Astrocyte of the spinal cord (primary cell): ENCODE results near the gene SHROOM3.
A peak's percentile ranks its signal among the peaks of the same experiment; 100 is the strongest.

Source experiments
- DNase-seq: peaks from one replicate; pipeline ENCODE4 v3.0.0; 2011; ENCODE audit warnings: low read depth, low spot score
- H3K4me3 ChIP-seq: 2 replicates; pipeline ENCODE4 v1.5.1; 2011; ENCODE audit warnings: low read depth, mild to moderate bottlenecking, low read length, moderate library complexity
- in situ Hi-C: cut with HindIII; loops from 2 replicates; pipeline ENCODE4 v1.10.0; 2017; ENCODE audit warnings: low sequenced_read_pairs
- TF ChIP-seq, protein P1 (sequence below): IDR thresholded peaks from 2 replicates; pipeline ENCODE4 v1.5.1; 2012; ENCODE audit warnings: low read depth, mild to moderate bottlenecking, low read length, inconsistent platforms

SHROOM3 gene

DNA sequence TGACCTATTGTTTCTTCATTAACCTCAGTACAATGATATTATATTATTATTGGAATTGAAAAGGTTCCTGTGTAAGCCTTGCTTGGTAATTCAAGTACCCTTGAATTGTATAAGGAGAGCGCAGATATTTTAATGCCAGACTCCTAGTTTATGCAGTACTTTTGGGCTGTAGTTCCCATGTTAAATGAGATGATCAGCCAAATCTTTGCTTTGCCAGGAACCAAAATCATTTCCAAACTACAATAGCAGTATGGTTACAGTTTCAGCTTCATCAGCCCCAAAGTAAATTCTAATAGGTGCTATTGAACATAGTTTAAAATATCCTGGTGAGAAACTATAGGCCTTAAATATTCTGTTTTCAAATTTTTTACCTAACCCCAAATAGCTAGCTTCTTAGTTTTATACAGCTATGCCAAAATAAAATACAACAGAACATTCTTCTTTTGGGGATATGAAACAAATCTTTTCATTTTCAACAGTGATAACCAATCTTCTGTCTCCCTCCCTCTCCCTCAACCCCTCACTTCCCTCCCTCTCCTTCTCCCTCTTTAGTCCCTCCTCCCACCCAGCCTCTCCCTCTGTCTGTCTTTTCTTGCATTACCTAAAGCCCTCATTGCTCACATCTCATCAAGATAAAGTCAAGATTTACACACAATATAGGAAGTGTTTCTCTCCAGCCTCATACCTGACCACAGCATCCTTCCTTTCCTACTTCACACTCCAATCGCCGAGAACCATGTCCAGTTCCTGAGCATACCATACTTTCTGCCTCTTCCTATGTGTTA lies 190.1 kb downstream of the SHROOM3 start:
- no peak overlapping the region for H3K4me3 ChIP-seq
- TF ChIP-seq, protein P1, sequence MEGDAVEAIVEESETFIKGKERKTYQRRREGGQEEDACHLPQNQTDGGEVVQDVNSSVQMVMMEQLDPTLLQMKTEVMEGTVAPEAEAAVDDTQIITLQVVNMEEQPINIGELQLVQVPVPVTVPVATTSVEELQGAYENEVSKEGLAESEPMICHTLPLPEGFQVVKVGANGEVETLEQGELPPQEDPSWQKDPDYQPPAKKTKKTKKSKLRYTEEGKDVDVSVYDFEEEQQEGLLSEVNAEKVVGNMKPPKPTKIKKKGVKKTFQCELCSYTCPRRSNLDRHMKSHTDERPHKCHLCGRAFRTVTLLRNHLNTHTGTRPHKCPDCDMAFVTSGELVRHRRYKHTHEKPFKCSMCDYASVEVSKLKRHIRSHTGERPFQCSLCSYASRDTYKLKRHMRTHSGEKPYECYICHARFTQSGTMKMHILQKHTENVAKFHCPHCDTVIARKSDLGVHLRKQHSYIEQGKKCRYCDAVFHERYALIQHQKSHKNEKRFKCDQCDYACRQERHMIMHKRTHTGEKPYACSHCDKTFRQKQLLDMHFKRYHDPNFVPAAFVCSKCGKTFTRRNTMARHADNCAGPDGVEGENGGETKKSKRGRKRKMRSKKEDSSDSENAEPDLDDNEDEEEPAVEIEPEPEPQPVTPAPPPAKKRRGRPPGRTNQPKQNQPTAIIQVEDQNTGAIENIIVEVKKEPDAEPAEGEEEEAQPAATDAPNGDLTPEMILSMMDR: no peak
- in situ Hi-C loops: no loop called here
- DNase-seq: no peak

DNA sequence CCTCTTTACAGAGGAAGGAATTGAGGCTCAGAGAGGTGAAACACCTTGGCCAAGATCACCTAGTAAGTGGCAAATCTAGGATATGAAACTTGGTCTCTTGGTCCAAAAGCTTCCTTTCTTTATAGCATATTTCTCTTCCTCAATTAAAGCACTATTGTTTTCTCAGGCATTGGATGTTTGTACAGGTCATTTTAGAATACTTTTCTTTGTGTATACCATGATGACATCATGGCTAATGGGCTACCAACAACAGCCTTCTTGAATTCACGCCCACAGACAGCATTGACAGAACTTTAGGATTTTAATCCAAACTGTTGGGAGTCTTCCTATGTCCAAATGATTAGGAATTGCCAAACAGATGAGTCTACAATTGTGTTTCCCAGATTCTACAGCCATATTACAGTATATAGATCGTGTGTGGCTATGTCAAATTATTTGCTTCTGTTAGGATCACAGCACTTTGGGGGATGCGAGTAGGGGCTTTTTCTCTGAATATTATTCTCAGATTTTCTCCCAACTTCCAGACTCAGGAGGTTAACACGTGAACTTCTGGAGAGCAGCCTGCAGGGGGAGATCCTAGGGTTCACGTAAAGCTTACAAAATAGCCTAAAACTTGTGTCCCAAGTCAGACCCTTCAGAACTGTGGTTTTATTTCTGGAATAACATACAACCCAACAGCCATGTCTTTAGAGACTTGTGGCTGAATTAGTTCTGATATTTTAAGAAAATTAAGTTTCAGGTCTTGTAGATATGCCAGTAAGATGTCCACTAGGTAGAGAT lies 191.8 kb downstream of the SHROOM3 start:
- no peak for DNase-seq
- TF ChIP-seq, protein P1: peak; percentile 30
- in situ Hi-C loops: no loop called here
- no peak overlapping the region for H3K4me3 ChIP-seq

DNA sequence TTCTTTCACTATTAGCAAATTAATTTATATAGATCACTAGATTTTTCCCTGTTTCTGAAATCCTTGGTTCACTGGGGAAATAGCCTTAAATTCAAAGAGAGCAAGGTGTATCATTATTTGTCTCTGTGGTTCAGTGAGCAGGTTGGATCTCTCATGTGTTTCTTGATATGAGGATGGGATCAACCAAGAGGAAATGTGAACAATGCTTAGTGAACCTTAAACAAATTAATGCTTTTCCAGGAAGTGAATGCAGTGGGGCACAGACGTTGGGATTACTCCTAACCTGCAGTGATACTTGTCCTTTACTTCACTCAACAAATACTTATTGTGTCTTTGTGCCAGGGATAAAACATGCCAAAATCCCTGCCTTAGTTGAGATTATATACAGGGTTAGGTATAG lies 193.2 kb downstream of the SHROOM3 start:
- in situ Hi-C loops: no loop called here
- H3K4me3 ChIP-seq: no peak overlapping the region
- TF ChIP-seq, protein P1: no peak
- DNase-seq: no peak

DNA sequence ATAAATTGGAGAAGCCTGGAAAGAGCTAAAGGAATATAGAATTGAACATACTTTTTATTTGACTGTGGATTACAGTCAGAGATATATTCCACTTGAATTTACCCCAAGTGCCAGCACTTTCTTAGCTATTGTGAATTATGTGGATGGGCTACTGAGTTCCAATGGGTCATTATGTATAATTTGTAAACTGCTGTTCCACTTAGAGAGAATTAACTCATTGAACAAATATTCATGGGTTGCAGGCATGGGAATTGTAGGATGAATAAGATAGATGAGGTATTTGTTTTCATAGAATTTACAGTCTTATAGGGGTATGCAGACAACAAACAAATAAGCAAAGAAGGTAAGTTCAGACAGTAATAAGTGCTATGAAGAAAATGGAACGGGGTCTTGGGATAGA lies 195.7 kb downstream of the SHROOM3 start:
- in situ Hi-C loops: no loop called here
- H3K4me3 ChIP-seq: no peak overlapping the region
- no peak for DNase-seq
- TF ChIP-seq, protein P1: no peak

DNA sequence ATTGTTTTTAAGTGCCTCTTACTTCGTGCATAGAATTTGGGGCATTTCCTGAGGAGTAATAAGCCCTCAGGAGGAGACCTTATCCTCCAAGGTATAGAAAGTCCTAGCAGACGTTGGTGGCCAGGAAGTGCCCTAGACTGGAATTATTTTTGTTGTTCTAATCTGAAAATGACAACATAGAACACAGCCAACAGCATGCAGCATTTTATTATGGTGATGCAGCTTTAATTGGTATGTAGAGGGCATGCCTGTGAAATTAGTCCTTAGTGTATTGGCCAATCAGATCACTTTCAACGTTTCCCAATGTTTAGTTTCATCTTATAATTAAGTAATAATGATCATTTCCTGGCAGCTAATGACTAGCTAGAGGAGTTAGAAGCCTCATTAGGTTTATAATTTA lies 199.2 kb downstream of the SHROOM3 start:
- DNase-seq: no peak
- in situ Hi-C loops: no loop called here
- H3K4me3 ChIP-seq: no peak overlapping the region
- TF ChIP-seq, protein P1: no peak

DNA sequence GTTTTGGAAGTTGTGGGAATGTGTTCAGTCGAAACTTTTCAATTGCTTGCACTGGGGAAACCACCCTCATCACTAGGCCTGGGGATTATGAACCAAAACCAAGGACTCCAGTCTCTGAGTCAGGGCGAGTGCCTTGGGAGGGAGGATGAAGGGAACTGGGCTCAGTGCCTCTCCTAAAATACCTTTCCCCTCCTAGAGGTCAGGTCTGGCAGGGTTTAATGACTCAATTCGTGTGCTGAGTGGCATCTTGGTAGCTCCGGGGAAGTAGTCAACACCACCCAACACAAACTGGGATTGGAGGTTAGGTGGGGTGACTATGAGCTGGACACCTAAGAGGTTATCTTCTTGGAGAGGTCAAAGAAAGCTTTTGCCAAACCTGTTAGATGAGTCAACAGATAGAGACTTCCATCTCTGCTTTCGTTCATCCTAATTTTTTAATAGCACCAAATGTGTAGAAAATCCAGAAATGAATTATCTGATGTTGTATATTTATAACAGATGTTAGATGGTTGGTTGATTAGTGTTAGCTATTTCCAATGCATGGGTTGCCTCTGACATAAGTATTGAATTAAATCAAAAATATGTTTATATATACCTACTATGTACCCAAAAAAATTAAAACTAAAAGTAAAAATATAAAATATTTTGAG lies 202.8 kb downstream of the SHROOM3 start:
- DNase-seq: no peak
- in situ Hi-C loops: no loop called here
- no peak overlapping the region for H3K4me3 ChIP-seq
- TF ChIP-seq, protein P1: no peak
